Measurements from ENCODE around the gene TXNDC5.

The TXNDC5 gene

DNA sequence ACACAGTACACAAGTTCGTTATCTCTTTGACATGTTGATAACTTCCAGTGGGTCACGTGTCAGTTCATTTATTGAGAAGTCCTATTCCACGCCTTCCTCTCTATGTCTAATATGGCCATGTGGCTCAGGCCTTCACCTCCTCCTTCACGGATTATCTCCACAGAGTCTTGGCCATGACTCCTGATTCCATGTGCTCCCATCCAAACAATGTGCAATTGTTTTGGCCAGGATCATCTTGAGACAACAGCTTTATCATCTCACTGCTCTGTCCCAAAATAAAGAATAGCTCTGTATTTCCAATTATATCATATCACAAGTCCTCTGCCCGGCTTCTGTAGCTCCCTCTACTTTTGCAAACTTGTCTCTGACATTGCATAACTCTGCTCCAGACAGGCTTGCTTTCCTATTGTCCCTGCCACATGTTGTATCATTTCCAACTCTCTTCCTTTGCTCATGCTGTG is 11.1 kb upstream of the TXNDC5 start:
- no peak for TF ChIP-seq ZFX (IDR thresholded peaks at IDR 0.05)
- TF ChIP-seq, protein P1, sequence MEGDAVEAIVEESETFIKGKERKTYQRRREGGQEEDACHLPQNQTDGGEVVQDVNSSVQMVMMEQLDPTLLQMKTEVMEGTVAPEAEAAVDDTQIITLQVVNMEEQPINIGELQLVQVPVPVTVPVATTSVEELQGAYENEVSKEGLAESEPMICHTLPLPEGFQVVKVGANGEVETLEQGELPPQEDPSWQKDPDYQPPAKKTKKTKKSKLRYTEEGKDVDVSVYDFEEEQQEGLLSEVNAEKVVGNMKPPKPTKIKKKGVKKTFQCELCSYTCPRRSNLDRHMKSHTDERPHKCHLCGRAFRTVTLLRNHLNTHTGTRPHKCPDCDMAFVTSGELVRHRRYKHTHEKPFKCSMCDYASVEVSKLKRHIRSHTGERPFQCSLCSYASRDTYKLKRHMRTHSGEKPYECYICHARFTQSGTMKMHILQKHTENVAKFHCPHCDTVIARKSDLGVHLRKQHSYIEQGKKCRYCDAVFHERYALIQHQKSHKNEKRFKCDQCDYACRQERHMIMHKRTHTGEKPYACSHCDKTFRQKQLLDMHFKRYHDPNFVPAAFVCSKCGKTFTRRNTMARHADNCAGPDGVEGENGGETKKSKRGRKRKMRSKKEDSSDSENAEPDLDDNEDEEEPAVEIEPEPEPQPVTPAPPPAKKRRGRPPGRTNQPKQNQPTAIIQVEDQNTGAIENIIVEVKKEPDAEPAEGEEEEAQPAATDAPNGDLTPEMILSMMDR (conservative IDR thresholded peaks at IDR 0.05) = no peak
- H3K27ac ChIP-seq = no peak overlapping the region

DNA sequence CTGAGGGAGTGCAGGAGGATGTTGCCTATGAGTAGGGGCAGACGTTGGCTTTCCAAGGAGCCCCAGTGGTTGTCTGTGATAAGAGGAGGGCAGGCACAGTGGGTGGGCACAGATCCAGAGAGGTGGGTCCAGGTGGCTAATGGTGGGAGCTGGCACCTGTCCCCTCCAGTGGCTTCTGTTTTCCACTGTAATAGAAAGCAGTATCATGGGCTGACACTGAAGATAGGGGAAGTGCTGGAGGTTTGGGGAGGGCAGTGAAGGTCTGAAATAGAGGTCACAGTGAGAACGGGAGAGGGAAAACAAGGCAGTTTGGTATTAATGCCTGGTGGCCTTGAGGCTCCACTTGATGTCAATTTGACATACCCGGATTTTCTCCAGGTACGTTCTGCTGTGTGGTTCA is 10.5 kb upstream of the TXNDC5 start:
- H3K27ac ChIP-seq = no peak overlapping the region
- TF ChIP-seq ZFX (IDR thresholded peaks at IDR 0.05) = no peak
- TF ChIP-seq, protein P1 (conservative IDR thresholded peaks at IDR 0.05) = no peak

DNA sequence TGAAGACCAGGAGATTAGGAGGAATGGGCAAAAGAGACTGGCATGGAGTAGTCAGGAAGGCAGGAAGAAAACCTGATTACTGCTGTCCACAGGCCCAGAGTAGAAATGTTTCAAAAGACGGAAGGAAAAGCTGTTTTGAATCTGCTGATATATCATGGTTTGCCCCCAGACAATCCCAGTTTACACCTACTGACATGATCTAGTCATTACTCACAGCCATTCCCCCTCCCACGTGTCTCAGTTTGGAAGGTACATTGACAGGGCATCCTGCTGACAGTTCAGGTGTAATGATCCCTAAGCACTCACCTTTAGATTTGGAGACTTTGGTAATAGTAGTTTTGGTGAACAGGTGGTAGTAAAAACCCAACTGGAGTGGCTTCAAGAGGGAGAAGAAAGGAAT is 9.8 kb upstream of the TXNDC5 start:
- no peak overlapping the region for H3K27ac ChIP-seq
- TF ChIP-seq ZFX (IDR thresholded peaks at IDR 0.05) = no peak
- TF ChIP-seq, protein P1 (conservative IDR thresholded peaks at IDR 0.05) = no peak

DNA sequence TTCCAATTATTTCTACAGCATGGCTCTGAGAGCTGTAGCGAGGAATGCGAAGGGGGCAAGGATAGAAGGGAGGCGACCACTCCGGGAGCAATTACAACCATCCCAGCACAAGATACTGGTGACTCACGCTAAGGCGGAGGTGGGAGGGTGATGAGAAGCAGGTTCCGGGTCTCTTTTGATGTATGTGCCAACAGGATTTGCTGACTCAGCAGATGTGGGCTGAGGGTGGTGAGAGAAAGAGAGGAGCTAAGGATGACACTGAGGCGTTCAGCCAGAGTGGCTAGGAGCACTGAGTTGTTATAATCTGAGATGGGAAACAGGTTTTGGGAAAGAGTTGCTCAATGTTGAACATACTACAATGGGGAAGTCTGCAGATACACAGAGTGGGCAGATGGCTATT is 9.3 kb upstream of the TXNDC5 start:
- TF ChIP-seq, protein P1 (conservative IDR thresholded peaks at IDR 0.05) = no peak
- TF ChIP-seq ZFX (IDR thresholded peaks at IDR 0.05) = no peak
- H3K27ac ChIP-seq = no peak overlapping the region

DNA sequence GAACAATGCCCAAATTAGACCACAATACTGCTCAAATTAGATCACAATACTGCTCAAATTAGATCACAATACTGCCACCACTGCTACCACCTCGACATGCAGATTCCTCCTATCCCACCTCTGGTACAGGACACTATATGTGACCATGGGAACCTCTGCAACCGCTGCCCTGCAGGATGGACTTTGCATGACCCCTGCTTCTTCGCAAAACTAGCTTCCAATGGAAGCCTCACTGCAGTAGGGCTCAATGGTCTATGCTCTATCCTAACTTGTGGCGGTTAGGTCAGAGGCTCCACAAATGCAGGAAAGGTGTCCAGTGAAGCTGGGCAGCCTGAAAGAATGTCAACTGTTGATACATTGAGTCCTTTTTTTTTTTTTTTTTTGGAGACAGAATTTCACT is 7.8 kb upstream of the TXNDC5 start:
- TF ChIP-seq ZFX (IDR thresholded peaks at IDR 0.05) = no peak
- TF ChIP-seq, protein P1 (conservative IDR thresholded peaks at IDR 0.05) = no peak

DNA sequence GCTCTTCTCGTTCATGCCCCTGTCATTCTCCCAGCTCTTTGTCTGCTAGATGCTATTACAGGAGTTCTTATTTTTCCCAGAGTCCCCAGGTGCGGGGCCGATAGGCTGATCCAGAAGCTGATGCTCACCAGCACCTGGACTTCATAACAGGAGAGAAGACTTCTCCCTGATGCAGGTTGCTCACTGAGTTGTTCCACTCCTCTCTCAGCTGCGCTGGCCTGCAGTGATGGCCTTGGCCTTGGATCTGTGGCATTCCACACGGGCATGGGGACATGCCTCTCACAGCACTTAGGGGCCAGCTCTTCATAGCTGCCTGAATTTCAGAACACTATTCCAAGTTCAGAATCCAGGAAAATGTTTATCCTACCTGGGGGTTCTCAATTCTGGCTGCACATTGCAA is 7.1 kb upstream of the TXNDC5 start:
- no peak overlapping the region for H3K27ac ChIP-seq
- TF ChIP-seq, protein P1 (conservative IDR thresholded peaks at IDR 0.05) = no peak
- TF ChIP-seq ZFX (IDR thresholded peaks at IDR 0.05) = no peak

More for the DNA sequence above, 7.8 kb upstream of the TXNDC5 start:
- H3K27ac ChIP-seq = no peak overlapping the region

DNA sequence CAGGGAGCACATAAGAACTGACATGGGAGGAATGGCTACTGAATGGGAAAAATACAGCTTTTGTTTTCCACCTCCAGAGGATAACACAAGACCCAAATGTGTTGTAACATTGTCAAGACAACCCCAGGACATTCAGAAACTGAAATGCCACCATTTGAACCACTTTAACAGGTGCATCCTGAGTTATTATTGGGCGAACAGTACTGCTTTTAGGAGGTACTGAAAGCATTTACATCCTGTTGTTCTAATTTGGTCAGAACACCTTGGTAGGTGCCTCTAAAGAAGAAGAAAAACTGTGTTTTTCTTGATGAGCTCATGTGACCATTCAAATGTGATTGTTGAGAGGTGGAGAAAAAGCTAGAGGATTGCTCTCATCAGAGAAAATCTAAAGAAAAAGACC is 6.4 kb upstream of the TXNDC5 start:
- TF ChIP-seq, protein P1 (conservative IDR thresholded peaks at IDR 0.05) = no peak
- TF ChIP-seq ZFX (IDR thresholded peaks at IDR 0.05) = no peak
- no peak overlapping the region for H3K27ac ChIP-seq

All from C4-2B (cell line).